Panc1 (cell line): ENCODE results near the gene SLC30A4.

ENCODE experiments used
- CTCF ChIP-seq: fragments of 450-650 bp; IDR thresholded peaks from 2 replicates; pipeline ENCODE4 v1.5.1; 2017; ENCODE audit warnings: mild to moderate bottlenecking
- POLR2AphosphoS5 ChIP-seq: IDR thresholded peaks from 2 replicates; pipeline ENCODE4 v1.6.1; 2012; ENCODE audit warnings: mild to moderate bottlenecking, low read depth, low read length, moderate library complexity

DNA sequence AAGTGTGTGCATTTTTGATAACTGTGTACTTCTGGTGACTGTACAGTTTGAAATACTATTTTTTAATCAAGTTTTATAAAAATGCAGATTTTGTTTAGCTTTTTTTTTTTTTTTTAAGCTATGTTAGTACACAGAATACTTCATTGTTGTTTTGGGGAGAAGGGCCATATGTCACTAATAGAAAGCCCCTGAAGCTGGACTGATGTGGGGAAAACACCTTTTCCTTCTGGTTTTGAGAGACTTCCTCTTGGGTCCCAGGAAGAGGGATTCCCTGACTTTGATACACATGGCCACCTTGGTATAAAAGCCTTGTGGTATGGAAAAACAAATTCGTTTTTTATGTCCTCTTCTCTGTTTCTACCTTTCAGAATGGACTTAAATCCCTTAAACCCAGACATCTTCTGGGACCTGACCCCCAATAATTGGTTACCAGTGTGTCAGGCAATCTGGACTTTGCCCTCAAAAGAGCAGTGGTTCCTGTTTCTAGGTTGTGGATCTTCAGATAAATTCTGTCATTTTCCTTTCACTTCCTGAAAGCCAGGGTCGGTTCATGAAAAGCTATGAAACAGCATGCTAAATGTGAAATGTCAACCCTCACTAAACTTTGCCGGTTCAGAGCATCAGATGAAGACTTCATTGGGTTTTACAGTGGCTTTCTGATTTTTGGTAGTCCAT lies 33.5 kb upstream of the SLC30A4 start:
- TF ChIP-seq CTCF (no peak), POLR2AphosphoS5 (no peak)
